GM23248 (cell line): ENCODE data around the gene RUFY2.

ENCODE experiments used
- EZH2 ChIP-seq: fragments of 200-600 bp; sonication (generic); IDR thresholded peaks from 2 replicates; pipeline ENCODE4 v1.6.1; 2018; ENCODE audit warnings: antibody characterized with exemption, mild to moderate bottlenecking; ENCODE audit not compliant: insufficient read depth, poor library complexity, severe bottlenecking
- EZH2phosphoT487 ChIP-seq: fragments of 200-600 bp; sonication (generic); IDR thresholded peaks from 2 replicates; pipeline ENCODE4 v1.6.1; 2018; ENCODE audit warnings: antibody characterized with exemption, moderate library complexity, mild to moderate bottlenecking, low read depth; ENCODE audit not compliant: insufficient read depth

GRCh38 chr10:68318331-68319059 lies 88.6 kb downstream of the RUFY2 start:
- TF ChIP-seq EZH2phosphoT487 = no peak
- TF ChIP-seq EZH2 = no peak
